NCI-H460 (cell line): ENCODE measurements around the gene VIPR2. TPM values are rescaled to one million over a fixed set of nuclear protein-coding genes. Genes with fewer than 3 reads are reported as not detected.
"Not testable (repeated sequence)": the region's sequence is repeated elsewhere in the genome, so short reads cannot be mapped to it uniquely, and the experiment has no call there.

Experiments
- DNase-seq: peaks from one replicate; pipeline ENCODE4 v3.0.0-alpha.2; 2016; ENCODE audit warnings: low read depth; ENCODE audit errors: extremely low read depth
- polyA plus RNA-seq: library from polyadenylated mRNA; depleted of rRNA; stranded (reverse); fragments of >200 nt; gene quantifications from 2 replicates; pipeline ENCODE4 v1.2.3, GENCODE V29; 2014; cell fraction: nucleus; rRNA removed
- total RNA-seq: library from RNA; depleted of rRNA; stranded (reverse); fragments of >200 nt; shearing (Covaris generic); gene quantifications from 2 replicates; pipeline ENCODE4 v1.2.3, GENCODE V29; 2014; rRNA removed

Gene VIPR2, protein sequence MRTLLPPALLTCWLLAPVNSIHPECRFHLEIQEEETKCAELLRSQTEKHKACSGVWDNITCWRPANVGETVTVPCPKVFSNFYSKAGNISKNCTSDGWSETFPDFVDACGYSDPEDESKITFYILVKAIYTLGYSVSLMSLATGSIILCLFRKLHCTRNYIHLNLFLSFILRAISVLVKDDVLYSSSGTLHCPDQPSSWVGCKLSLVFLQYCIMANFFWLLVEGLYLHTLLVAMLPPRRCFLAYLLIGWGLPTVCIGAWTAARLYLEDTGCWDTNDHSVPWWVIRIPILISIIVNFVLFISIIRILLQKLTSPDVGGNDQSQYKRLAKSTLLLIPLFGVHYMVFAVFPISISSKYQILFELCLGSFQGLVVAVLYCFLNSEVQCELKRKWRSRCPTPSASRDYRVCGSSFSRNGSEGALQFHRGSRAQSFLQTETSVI
- total RNA-seq, result 0.30 and 0.43 TPM in 2 replicates
- 0.19 and 1.4 TPM in 2 replicates for polyA plus RNA-seq

DNA sequence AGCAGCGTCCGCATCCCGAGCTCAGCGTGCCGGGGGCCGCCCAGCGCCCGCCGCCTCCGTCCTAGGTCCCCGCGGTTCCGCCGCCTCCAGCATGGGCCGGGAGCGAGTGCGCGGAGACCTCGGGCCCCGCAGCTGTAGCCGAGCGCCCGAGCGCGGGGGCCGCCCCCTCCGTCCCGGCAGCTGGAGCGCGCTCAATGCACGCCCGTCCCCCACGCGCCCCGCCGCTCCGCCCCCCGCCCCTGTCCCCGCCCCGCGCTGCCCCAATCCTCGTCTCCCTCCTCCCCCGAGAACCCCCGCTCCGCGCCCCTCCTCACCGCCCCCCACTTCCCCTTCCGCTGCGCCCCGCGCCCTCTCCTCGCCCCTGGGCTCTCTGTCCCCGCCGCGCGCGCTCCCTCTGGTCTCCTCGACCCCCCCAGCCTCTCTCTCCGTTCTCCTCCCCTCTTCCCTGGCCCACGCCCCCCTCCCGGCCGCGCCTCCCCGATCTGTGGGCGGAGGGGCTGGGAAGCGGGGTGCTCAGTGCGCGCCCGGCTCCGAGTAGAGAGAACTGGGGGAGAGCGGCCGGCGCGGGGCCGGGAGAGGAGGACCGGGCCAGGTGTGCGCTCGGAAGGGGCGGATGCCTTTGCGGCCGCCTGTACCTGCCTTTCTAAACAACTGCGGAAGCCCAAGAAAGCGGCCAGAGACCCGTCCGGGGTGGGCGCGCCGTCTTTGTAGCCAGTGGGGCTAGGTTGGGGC, at the start of gene VIPR2:
TSS of gene VIPR2 (minus strand) at position 110 of the 732 bp plus-strand sequence. CDS start at position 14, 96 bp downstream.
- no peak for DNase-seq

DNA sequence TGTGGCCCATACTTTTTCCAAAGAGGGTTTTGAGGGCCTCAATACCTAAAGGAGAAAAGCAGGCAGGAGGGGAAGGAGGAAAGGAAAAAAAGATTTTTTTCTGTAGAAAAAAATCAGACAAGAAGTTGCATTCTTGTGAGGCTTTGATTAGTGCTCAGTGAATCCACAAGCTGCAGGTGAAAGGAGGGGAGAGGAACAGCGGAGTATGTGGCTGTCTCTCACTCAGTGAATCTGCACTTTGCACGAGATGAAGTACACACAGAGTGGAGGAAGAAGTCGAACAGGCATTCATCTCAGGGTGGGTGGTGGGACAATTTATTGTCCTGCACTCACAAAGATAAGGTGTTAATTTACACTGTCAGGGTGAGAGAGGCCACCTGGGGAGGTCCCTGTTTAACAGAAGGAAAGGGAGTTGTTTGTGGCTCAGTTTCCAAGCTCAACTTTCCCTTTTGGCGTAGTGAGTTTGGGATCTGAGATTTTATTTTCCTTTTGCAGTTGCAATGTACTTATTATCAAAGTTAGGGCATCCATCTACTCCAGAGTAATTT, 49.0 kb upstream of the VIPR2 start:
- no peak for DNase-seq

DNA sequence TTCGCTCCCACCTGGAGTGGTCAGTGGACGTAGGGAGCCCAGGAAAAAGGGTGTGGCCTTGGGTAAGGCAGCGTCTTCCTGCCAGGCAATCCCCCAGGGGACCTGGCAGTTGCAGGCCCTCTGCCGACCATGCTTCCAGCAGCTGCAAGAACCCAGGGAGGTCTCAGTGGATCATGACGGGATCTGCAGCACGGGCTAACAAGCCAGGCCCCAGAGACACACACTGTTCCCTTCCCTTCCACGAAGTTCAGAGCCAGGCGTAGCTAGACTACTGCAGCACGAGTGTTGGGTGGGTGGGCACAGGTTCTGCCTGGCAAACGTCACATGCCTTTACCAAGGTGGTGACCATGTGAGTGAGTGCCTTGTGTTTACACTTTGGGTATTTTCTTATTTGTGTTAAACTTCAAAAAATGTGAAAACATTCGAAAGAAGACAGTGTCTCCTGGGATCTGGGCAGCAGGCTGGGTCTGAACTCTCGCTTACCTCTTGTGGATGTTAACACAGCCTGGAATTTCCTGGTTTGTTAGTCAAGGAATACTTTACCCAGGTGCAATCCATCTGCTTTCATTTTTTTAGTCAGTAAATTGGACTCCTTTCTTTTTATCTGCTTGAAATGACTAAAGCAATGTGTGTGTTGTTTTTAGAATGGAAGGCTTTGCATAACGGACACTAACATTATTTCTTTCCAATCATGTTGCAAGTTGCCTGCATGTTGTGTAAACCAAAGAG, 48.2 kb upstream of the VIPR2 start:
- DNase-seq, result no peak

DNA sequence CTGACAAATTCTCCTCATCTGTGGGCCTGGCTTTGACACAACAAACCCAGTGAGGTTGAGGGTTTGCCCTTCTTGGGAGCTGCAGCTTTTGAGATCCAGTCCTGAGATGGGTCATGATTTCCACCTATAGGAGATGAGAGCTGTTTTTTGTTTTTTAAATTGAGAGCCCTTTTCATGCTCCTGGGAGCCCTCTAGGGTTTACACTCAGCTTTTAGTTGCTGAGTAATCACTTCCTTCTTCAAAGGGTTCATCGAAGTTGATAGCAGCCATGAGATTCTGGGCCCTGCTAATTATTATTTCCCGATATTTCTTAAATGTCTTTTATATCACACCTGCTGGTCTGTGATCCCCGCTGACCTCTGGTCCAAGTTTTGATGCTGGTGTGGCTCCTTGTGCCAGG, 47.3 kb upstream of the VIPR2 start:
- no peak for DNase-seq

DNA sequence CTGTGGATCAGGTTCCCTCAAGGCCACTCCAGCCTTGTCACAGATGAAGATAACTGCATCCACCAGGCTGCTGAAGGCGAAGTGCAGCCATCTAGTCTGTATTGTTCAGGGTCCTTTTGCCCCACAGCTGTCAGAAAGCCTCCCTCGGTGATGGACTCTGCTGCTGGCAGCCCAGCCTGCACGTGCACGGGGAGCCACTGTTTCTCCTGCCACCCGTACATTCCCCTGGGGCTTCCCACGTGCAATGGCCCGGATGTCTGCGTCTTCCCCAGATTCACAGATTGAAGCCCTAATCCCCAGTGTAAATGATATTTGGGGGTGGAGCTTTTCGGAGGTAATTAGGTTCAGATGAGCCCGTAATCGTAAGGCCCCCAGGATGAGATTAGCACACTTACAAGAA, 46.6 kb upstream of the VIPR2 start:
- DNase-seq, result no peak

DNA sequence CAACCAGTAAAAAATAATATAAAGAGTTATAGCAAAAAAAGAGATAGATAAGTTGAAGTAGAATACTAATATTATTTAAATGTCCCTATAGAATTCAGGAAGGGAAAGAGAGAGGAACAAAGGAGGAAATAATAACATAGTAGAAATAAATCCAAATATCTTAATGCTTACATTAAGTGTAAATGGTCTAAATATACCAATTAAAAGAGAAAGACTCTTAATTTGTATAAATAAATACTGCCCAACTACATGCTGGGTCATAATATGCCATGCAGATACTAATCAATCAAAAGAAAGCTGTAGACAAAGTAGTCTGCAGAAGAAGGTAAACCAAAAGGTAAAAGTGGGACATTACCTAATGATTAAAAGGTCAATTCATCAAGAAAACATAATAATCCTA, 43.3 kb upstream of the VIPR2 start:
- no peak for DNase-seq

DNA sequence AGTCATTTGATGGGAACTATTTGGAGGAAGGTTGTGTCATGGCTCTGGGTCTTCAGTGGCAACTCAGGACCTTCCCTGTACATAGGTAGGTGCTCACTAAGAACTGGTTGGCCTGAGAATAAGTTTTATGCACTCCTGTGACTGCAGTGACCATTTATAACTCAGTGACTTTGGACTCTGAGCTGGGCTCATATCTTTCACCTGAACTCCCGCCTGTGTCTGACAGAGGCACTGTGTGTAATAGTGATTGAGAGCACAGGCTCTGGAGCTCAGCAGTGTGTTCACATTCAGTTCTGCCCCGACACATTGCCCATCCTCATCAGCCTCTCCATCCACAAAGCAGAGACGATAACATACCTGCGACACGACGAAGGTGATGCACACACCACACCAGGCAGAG, 34.6 kb upstream of the VIPR2 start:
- DNase-seq, result no peak

DNA sequence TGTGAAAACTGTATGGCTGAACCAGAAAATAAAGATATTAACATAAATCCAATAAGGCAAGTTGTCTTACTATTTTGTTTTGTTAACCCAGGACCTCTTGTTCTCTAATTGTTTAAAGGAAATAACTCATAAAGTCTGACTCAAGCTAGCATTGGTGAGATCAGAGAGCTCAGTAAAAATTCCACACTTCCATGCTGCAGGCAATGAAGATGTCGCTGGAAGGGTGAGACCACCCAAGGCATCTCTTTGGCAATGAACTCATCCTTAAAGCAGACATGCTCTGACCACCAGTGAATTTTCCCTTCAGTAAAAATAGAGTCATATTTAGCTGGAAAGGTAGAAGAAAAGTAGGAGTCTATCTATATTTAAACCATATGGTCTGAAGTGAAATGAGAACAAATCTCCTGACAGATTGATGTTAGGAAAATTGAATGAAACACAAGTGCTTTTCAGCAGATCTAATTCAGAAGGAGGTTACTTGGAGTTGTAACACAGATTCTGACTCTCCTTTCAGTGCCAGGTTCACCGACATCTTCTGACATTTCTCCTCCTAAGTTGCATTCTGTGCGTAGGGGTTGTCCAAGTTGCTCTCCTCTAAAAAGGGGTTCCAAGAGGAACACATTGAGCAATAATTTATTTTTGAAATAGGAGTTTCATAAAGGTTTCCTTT, 32.8 kb upstream of the VIPR2 start:
- DNase-seq, result no peak

DNA sequence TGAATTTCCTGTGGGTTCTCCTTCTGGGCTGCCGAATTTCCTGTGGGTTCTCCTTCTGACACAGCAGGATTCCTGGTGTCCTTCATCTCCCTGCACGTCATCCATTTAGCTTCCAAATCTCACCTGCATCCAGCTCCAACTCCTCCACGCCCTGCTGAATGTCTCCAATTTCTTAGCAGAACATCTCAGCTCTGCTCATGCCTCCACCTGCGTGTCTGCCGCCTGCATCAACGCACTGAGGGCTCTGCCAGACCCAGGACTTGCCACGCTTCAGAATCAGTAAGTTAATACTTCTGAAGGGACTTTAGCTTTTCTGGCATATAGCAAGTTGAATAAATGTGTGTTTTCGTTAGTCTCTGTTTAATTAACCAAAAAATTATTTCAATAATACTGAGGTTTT, 31.1 kb upstream of the VIPR2 start:
- no peak for DNase-seq

DNA sequence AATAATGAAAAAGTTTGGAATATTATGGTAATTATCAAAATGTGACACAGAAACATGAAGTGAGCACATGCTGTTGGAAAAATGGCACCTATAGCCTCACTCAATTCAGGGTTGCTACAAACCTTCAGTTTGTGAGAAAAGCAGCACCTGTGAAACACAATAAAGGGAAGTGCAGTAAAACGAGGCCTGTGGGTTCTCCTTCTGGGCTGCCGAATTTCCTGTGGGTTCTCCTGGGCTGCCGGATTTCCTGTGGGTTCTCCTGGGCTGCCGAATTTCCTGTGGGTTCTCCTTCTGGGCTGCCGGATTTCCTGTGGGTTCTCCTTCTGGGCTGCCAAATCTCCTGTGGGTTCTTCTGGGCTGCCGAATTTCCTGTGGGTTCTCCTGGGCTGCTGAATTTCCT, 30.4 kb upstream of the VIPR2 start:
- not testable (repeated sequence) for DNase-seq

DNA sequence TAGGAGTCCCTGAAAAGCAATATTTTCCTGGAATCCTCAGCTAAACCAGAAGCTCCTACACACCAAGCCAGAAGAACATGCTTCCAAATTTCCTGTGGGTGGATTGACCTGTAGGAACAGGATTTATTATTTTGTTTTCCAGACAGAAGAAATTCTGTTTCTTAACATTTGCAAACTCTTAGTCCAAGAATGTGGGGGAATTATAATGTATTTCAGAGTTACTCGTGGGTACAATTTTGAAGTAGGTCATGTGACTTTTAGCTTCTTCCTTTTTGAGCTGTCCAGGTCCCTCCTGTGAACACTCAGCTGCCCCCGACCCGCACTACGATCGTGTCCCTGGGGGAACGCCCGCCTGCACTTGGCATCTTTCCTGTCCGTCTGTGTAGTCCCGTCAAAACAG, 27.7 kb upstream of the VIPR2 start:
- no peak for DNase-seq

DNA sequence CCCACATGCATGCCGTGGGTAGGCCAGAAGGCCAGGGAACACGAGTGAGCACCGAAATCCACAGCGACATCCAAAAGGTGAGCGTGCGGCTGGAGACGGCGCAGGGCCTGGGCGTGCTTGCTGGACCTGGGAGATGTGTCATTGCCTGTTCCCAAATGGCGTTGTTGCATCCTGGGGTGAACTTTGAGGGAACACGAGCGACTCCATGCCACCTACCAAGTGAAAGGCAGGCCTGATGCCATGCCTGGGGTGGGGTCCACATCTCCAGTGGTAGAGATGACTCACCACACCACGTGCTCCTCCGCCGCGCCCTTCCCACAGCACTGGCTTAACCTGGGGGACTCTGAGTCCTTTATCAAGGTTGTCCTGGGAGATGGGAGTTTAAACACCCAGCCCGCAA, 24.7 kb upstream of the VIPR2 start:
- no peak for DNase-seq

DNA sequence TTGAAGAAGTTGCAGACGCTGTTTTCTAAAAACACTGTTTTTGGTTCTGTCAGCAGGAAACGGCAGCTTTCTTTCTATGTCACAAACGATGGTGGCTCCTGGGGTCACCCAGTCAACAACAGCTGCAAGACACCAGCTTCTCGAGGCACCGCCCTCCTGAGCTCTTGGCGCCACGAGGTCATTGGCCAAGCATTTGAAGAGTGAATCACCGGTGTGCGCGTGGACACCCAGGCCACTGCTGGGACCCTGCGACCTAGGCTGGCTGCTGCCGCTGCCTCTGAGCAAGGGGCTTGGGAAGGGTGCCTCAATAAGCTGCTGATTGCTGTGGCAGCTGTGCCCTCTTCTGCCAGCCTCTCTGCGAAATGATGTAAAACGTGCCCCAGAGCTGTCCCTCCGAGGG, 22.5 kb upstream of the VIPR2 start:
- no peak for DNase-seq

DNA sequence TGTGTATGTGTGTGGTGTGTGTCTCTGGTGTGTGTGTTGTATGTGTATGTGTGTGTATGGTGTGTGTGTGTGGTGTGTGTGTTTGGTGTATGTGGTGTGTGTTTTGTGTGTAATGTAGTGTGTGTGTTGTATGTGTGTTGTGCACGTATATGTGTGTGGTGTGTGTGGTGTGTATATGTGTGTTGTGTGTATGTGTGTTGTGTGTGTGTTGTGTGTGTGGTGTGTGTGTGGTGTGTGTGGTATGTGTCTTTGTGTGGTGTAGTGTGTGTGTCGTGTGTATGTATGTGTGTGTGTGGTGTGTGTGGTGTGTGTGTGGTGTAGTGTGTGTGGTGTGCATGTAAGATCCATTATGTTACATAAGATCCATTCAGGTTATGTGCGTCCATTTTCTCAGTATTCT, 21.9 kb upstream of the VIPR2 start:
- DNase-seq, result no peak

DNA sequence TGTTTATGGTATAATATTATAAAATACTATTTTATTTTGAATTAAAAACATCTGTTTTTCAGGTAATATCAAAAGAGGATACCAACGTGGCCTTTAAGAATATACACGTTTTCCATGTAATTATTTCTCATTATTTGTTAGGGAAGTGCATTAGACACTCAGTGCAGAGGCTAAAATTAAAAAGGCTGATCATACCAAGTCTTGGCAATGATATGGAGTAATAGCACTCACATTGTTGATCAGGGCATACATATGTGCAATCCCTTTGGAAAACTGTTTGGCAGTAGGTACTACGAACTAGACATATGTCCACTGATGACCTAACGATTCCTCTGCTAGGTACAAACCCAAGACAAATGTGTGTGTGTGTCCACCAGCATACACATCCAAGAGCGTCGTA, 20.7 kb upstream of the VIPR2 start:
- no peak for DNase-seq

DNA sequence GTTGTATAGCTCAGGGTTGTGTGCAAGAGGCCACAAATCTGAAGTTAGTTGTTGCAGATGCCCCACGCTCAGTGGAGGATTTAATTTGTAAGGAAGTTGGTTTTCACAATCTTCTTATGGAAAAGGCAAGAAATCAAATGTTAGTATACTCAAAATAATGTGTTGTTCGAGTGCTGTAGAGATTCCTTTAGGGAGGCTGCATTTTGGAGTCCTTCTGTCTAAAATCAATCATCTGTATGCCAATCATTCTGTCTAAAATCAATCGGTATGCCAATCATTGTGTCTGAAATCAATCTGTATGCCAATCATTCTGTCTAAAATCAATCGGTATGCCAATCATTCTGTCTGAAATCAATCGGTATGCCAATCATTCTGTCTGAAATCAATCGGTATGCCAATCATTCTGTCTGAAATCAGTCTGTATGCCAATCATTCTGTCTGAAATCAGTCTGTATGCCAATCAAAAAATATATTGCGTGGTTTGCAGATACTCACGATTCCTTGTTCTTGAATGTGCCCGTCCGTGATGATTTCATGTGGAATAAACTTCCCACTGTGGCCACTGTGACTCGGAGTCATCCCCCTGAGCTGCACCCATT, 19.1 kb upstream of the VIPR2 start:
- not testable (repeated sequence) for DNase-seq

DNA sequence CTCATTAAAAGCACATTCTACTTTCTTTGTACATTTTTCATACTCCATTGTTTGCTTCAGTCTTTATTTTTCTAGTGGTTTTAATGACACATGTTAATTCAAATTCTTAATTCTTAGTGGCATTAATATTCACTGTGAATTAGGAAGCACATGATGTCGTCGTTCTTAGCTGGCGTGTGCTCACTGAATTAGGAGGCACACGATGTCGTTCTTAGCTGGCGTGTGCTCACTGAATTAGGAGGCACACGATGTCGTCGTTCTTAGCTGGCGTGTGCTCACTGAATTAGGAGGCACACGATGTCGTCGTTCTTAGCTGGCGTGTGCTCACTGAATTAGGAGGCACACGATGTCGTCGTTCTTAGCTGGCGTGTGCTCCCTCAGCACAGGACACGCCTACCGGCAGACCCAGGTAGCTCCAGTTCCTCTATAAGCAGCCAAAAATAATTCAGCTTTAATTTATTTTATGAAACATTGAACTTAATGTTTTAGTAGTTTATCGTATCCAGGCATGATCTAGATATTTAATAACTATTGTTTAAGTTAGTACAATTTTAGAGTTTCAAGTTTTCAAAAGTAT, 17.5 kb upstream of the VIPR2 start:
- DNase-seq, result not testable (repeated sequence)

DNA sequence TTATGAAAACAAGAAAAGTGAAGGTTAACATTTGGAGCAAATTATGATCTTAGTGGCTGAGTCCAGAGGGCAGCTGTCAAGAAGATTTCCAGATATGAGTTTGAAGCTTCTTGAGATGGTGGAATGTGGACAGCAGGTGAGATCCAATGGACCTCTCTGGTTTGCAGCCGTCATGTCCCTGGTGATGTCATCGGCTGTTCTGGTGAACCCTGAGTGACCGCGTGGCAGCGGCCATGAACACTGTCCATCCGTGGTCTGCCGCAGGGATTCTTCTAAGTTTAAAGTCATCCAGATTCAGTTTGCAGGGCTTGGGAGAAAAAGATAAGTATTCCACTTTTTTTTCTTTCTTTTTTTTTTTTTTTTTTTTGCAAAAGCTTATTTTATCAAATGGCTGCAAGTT, 15.8 kb upstream of the VIPR2 start:
- DNase-seq, result no peak

DNA sequence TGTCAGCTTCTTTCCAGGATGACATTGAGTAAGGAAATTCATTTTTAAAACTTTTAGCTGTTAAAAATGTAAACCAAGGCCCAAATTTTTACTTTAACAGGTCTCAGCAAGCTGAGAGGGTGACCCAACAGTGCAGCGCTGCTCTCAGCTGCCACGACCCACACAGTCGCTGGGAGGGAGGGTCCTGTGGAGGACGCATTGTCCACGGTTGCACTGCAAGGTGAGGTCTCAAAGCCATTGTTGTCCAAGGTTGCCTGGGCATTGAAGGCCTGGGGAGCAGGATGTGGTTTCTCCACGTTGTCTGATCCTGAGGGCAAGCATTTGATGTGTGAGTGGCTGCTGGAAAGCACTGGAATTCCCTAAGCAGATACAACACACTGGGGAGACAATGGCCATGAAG, 15.1 kb upstream of the VIPR2 start:
- DNase-seq, result no peak
